ENCODE data around the gene CYFIP2.

- TF ChIP-seq CBFB (CRISPR knock-in tag; IDR thresholded peaks at IDR 0.05; ENCODE audit: low read depth) (no peak), SMAD3 (CRISPR knock-in tag; IDR thresholded peaks at IDR 0.05; ENCODE audit: borderline replicate concordance) (no peak), ZNF416 (CRISPR knock-in tag; IDR thresholded peaks at IDR 0.05) (no peak), GTF2I (CRISPR knock-in tag; conservative IDR thresholded peaks at IDR 0.05) (no peak), NFYB (CRISPR knock-in tag; conservative IDR thresholded peaks at IDR 0.05; ENCODE audit: low read depth) (no peak), CREB1 (CRISPR knock-in tag; IDR thresholded peaks at IDR 0.05) (no peak), SP1 (CRISPR knock-in tag; conservative IDR thresholded peaks at IDR 0.05) (no peak), MAX (CRISPR knock-in tag; IDR thresholded peaks at IDR 0.05) (no peak), FOXJ3 (CRISPR knock-in tag; IDR thresholded peaks at IDR 0.05; ENCODE audit: borderline replicate concordance) (no peak), ZNF232 (CRISPR knock-in tag; IDR thresholded peaks at IDR 0.05) (no peak)
- TF ChIP-seq, protein P1, sequence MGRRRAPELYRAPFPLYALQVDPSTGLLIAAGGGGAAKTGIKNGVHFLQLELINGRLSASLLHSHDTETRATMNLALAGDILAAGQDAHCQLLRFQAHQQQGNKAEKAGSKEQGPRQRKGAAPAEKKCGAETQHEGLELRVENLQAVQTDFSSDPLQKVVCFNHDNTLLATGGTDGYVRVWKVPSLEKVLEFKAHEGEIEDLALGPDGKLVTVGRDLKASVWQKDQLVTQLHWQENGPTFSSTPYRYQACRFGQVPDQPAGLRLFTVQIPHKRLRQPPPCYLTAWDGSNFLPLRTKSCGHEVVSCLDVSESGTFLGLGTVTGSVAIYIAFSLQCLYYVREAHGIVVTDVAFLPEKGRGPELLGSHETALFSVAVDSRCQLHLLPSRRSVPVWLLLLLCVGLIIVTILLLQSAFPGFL (CRISPR knock-in tag; IDR thresholded peaks at IDR 0.05; ENCODE audit: borderline replicate concordance): no peak
- TF ChIP-seq, protein P2, sequence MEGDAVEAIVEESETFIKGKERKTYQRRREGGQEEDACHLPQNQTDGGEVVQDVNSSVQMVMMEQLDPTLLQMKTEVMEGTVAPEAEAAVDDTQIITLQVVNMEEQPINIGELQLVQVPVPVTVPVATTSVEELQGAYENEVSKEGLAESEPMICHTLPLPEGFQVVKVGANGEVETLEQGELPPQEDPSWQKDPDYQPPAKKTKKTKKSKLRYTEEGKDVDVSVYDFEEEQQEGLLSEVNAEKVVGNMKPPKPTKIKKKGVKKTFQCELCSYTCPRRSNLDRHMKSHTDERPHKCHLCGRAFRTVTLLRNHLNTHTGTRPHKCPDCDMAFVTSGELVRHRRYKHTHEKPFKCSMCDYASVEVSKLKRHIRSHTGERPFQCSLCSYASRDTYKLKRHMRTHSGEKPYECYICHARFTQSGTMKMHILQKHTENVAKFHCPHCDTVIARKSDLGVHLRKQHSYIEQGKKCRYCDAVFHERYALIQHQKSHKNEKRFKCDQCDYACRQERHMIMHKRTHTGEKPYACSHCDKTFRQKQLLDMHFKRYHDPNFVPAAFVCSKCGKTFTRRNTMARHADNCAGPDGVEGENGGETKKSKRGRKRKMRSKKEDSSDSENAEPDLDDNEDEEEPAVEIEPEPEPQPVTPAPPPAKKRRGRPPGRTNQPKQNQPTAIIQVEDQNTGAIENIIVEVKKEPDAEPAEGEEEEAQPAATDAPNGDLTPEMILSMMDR (IDR thresholded peaks at IDR 0.05): no peak
Observed at GRCh38 chr5:157279605-157280239, 13.8 kb downstream of the CYFIP2 start.

All from WTC11 (cell line).